ENCODE measurements around the gene HOXB7.

HOXB7 gene

DNA sequence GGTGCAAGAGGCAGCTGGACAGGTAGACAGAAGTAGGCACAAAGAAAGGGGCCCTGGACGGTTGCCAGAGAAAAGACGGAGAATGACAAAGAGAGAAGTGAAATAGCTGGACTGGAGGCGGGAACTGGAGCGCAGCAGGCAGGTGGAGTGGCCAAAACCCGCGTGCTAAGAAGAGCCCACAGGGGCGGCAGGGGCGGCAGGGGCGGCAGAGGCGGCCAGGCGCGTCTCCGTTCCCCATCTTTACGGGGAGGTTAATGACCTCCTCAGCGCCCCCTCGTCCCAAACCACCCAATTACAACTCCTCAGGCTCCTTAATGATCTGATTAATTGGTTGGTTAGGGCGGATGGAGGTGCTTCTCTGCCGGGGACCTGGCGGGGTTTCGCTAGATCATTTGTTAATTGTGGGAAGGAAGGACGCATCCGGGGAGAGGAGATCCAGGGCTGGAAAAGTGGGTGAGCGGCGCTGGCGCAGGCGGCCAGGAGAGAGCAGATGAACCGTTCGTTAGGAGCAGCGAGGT lies 30.8 kb upstream of the HOXB7 start:
- no peak overlapping the region for H3K9ac ChIP-seq
- TF ChIP-seq, protein P1, sequence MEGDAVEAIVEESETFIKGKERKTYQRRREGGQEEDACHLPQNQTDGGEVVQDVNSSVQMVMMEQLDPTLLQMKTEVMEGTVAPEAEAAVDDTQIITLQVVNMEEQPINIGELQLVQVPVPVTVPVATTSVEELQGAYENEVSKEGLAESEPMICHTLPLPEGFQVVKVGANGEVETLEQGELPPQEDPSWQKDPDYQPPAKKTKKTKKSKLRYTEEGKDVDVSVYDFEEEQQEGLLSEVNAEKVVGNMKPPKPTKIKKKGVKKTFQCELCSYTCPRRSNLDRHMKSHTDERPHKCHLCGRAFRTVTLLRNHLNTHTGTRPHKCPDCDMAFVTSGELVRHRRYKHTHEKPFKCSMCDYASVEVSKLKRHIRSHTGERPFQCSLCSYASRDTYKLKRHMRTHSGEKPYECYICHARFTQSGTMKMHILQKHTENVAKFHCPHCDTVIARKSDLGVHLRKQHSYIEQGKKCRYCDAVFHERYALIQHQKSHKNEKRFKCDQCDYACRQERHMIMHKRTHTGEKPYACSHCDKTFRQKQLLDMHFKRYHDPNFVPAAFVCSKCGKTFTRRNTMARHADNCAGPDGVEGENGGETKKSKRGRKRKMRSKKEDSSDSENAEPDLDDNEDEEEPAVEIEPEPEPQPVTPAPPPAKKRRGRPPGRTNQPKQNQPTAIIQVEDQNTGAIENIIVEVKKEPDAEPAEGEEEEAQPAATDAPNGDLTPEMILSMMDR (conservative IDR thresholded peaks at IDR 0.05; ENCODE audit: low read depth, low read length), result no peak
- no peak overlapping the region for H3K27ac ChIP-seq
- peaks cover 5% of the 10 kb centered on the region; the same call in 1 of the 2 replicates for H3K27me3 ChIP-seq (ENCODE audit: insufficient read depth, low read depth)
- no peaks in the 10 kb centered on the region for H3K36me3 ChIP-seq (ENCODE audit: insufficient read depth)
- H3K4me1 ChIP-seq (ENCODE audit: low read depth, poor library complexity, severe bottlenecking), result no peaks in the 10 kb centered on the region
- H2AFZ ChIP-seq (ENCODE audit: low read depth), result no peak overlapping the region
- no peaks in the 10 kb centered on the region for H4K20me1 ChIP-seq (ENCODE audit: insufficient read depth)
- H3K79me2 ChIP-seq (ENCODE audit: insufficient read depth, low read depth), result no peaks in the 10 kb centered on the region
- no peak overlapping the region for H3K4me3 ChIP-seq (IDR thresholded peaks at IDR 0.05; ENCODE audit: insufficient read depth, low read depth, low read length)
- no peak overlapping the region for H3K4me2 ChIP-seq

DNA sequence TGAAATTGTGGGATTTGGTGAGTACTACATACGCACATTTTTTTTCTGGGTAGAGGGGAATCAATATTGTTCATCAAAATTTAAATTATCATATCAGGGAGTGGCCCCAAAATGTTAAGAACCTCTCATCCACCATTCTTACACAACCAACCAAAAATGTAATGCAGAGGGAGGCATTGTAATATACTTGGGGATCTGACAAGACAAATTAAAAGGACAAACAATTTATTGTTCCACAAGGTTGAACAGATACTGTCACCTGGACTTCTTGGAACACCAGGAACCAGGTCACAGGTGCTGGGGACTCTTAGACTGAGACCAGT lies 30.0 kb upstream of the HOXB7 start:
- H3K4me3 ChIP-seq (IDR thresholded peaks at IDR 0.05; ENCODE audit: insufficient read depth, low read depth, low read length), result no peak overlapping the region
- H3K79me2 ChIP-seq (ENCODE audit: insufficient read depth, low read depth), result no peaks in the 10 kb centered on the region
- TF ChIP-seq, protein P1 (conservative IDR thresholded peaks at IDR 0.05; ENCODE audit: low read depth, low read length), result no peak
- no peak overlapping the region for H3K27ac ChIP-seq
- peaks cover 5% of the 10 kb centered on the region; the same call in 1 of the 2 replicates for H3K27me3 ChIP-seq (ENCODE audit: insufficient read depth, low read depth)
- peaks cover 6% of the 10 kb centered on the region for H3K4me1 ChIP-seq (ENCODE audit: low read depth, poor library complexity, severe bottlenecking)
- no peaks in the 10 kb centered on the region for H3K36me3 ChIP-seq (ENCODE audit: insufficient read depth)
- H3K4me2 ChIP-seq, result no peak overlapping the region
- no peak overlapping the region for H2AFZ ChIP-seq (ENCODE audit: low read depth)
- H4K20me1 ChIP-seq (ENCODE audit: insufficient read depth), result no peaks in the 10 kb centered on the region
- no peak overlapping the region for H3K9ac ChIP-seq

DNA sequence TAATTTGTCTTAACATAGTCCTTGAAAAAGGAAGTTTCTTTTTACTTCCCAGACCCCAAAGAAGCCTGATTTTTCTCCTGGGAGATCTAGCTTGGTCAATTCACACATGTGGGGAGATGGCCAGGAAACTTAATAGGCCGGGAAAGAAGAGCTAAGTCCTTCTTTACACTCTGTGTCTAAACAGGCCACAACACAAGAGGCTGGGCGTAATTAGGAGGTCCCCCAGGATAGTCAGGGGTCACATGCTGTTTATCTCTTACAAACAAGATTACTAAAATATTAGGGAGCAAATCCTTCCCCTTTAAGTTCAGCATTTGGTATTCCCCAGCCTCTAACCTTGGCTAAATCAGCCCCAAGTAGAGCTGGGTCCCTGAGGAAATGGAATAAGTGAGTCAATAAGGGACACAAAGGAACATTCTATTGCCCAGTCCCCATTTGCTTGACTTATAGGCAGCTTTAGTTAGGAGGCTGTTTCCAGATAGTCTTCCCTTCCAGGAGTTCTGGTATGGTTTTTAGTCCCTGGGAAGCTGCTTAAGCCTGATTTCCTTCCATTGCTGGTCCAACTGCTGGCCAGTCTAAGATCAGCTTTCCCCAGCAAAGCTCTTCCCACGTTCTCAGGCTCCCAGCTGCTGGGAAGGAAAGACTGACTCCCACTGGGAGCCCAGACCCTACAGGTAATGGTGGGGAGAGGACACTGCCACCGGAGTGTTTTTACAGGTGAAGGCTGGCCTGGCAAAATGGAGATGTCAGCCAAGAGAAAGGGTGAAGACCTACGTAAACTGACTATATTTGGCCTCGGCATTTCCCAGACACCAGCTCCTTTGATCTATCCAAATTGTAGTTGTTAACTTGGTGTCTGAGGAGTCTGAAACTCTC lies 29.4 kb upstream of the HOXB7 start:
- Histone ChIP-seq H3K79me2 (ENCODE audit: insufficient read depth, low read depth) (no peaks in the 10 kb centered on the region), H3K4me1 (ENCODE audit: low read depth, poor library complexity, severe bottlenecking) (peaks cover 12% of the 10 kb centered on the region), H3K27ac (no peak overlapping the region), H3K4me3 (IDR thresholded peaks at IDR 0.05; ENCODE audit: insufficient read depth, low read depth, low read length) (no peak overlapping the region), H4K20me1 (ENCODE audit: insufficient read depth) (no peaks in the 10 kb centered on the region), H2AFZ (ENCODE audit: low read depth) (no peak overlapping the region), H3K27me3 (ENCODE audit: insufficient read depth, low read depth) (peaks cover 5% of the 10 kb centered on the region; the same call in 1 of the 2 replicates), H3K9ac (no peak overlapping the region), H3K36me3 (ENCODE audit: insufficient read depth) (no peaks in the 10 kb centered on the region), H3K4me2 (no peak overlapping the region)
- TF ChIP-seq, protein P1 (conservative IDR thresholded peaks at IDR 0.05; ENCODE audit: low read depth, low read length), result no peak

DNA sequence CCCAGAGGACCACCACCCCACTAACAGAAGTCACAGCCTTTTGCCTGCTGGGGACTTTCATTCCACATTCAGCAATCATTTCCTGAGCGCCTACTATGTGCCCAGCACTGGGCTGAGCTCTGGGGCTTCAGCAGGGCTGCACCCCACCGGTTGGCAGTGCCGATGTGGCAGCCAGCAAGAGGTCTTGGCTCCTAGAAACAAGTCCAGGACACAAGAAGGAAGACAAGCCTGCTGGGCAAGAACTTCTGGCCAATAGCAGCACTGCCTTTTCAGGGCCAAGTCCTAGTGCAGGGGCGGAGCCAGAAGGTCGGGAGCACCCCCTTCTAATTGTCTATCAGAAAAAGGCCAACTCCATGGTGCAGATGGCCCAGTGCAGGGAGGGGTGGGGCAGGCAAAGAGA lies 28.3 kb upstream of the HOXB7 start:
- Histone ChIP-seq H3K27ac (no peak overlapping the region), H3K79me2 (ENCODE audit: insufficient read depth, low read depth) (no peaks in the 10 kb centered on the region), H3K9ac (no peak overlapping the region), H3K4me2 (no peak overlapping the region), H3K36me3 (ENCODE audit: insufficient read depth) (no peaks in the 10 kb centered on the region), H3K4me3 (IDR thresholded peaks at IDR 0.05; ENCODE audit: insufficient read depth, low read depth, low read length) (no peak overlapping the region), H2AFZ (ENCODE audit: low read depth) (no peak overlapping the region), H3K27me3 (ENCODE audit: insufficient read depth, low read depth) (peaks cover 5% of the 10 kb centered on the region; the same call in 1 of the 2 replicates), H4K20me1 (ENCODE audit: insufficient read depth) (no peaks in the 10 kb centered on the region), H3K4me1 (ENCODE audit: low read depth, poor library complexity, severe bottlenecking) (peaks cover 17% of the 10 kb centered on the region)
- TF ChIP-seq, protein P1 (conservative IDR thresholded peaks at IDR 0.05; ENCODE audit: low read depth, low read length), result no peak
